IMR-90 (cell line): Measurements from ENCODE around the gene KRI1. TPM values are rescaled to one million over a fixed set of nuclear protein-coding genes. Genes with fewer than 3 reads are reported as not detected.

Source experiments
- ATAC-seq: fragments of 200-7000 bp; cut with Tn5 transposase; 2 replicates; pipeline ENCODE4 v1.9.1; 2020; ENCODE audit warnings: low read depth, mild to moderate bottlenecking, moderate library complexity
- BruUV-seq: library from RNA; stranded (reverse); fragments of 400-500 nt; replicated peaks from 2 replicates; lab custom pipeline; 2021; lab: Mats Ljungman, UMichigan
- CTCF ChIA-PET: fragments of 300-600 bp; formaldehyde crosslinking; extraction: SDS; loops from one replicate; lab custom pipeline; 2021; ENCODE audit warnings: antibody characterized with exemption; lab: Yijun Ruan, JAX
- POLR2A ChIA-PET: fragments of 300-600 bp; sonication (Branson Sonifier 250); formaldehyde crosslinking; loops from one replicate; lab custom pipeline; 2022; ENCODE audit warnings: antibody characterized with exemption; ENCODE audit not compliant: unreplicated experiment; lab: Charles Lee
- DNase-seq: peaks from one replicate; pipeline ENCODE4 v3.0.0; 2013
- H2AFZ ChIP-seq: replicated peaks from 2 replicates; pipeline ENCODE3; 2013; ENCODE audit warnings: low read length, mild to moderate bottlenecking; ENCODE audit not compliant: poor library complexity
- H2AK5ac ChIP-seq: 2 replicates; pipeline ENCODE4 v1.6.1; 2013; ENCODE audit warnings: low read depth, low read length, inconsistent platforms
- H2AK9ac ChIP-seq: replicated peaks from 2 replicates; pipeline ENCODE3; 2013; ENCODE audit warnings: mild to moderate bottlenecking, low read depth, low read length, moderate library complexity; ENCODE audit not compliant: poor library complexity
- H2BK120ac ChIP-seq: 2 replicates; pipeline ENCODE4 v1.6.1; 2013; ENCODE audit warnings: low read depth, low read length, inconsistent platforms
- H2BK15ac ChIP-seq: 3 replicates; pipeline ENCODE4 v1.6.1; 2013; ENCODE audit warnings: low read depth, low read length, inconsistent platforms
- H2BK20ac ChIP-seq: 2 replicates; pipeline ENCODE4 v1.6.1; 2013; ENCODE audit warnings: low read depth, mild to moderate bottlenecking, inconsistent platforms, low read length, moderate library complexity
- H2BK5ac ChIP-seq: 2 replicates; pipeline ENCODE4 v1.6.1; 2013; ENCODE audit warnings: mild to moderate bottlenecking, low read depth, low read length, inconsistent platforms; ENCODE audit not compliant: poor library complexity, severe bottlenecking
- H3K14ac ChIP-seq: replicated peaks from 2 replicates; pipeline ENCODE4 v1.6.1; 2013; ENCODE audit warnings: low read depth, low read length, inconsistent platforms
- H3K18ac ChIP-seq: 2 replicates; pipeline ENCODE4 v1.6.1; 2013; ENCODE audit warnings: low read depth, low read length, control low read depth
- H3K23ac ChIP-seq: 2 replicates; pipeline ENCODE4 v1.6.1; 2013; ENCODE audit warnings: low read depth, low read length, inconsistent platforms
- H3K27ac ChIP-seq: 2 replicates; pipeline ENCODE4 v1.5.1; 2013; ENCODE audit warnings: mild to moderate bottlenecking, control low read depth, low read length; ENCODE audit not compliant: insufficient read depth
- H3K27me3 ChIP-seq: 2 replicates; pipeline ENCODE4 v1.6.1; 2013; ENCODE audit warnings: low read length; ENCODE audit not compliant: control insufficient read depth, insufficient read depth
- H3K36me3 ChIP-seq: 2 replicates; pipeline ENCODE4 v1.6.1; 2013; ENCODE audit warnings: low read length, mixed read lengths; ENCODE audit not compliant: control insufficient read depth, insufficient read depth
- H3K4ac ChIP-seq: 2 replicates; pipeline ENCODE4 v1.6.1; 2013; ENCODE audit warnings: low read depth, low read length, inconsistent platforms
- H3K4me1 ChIP-seq: 2 replicates; pipeline ENCODE4 v1.6.1; 2013; ENCODE audit warnings: low read length, mixed read lengths; ENCODE audit not compliant: control insufficient read depth, insufficient read depth
- H3K4me2 ChIP-seq: 2 replicates; pipeline ENCODE4 v1.6.1; 2013; ENCODE audit warnings: low read depth, mild to moderate bottlenecking, control low read depth, low read length, moderate library complexity
- H3K4me3 ChIP-seq: 2 replicates; pipeline ENCODE4 v1.5.1; 2013; ENCODE audit warnings: low read depth, mild to moderate bottlenecking, control low read depth, low read length, moderate library complexity; ENCODE audit not compliant: insufficient read depth
- H3K56ac ChIP-seq: 2 replicates; pipeline ENCODE4 v1.6.1; 2013; ENCODE audit warnings: low read length, inconsistent platforms; ENCODE audit not compliant: insufficient read depth; ENCODE audit errors: extremely low read depth
- H3K79me1 ChIP-seq, 2 experiments: 2 replicates each; pipeline ENCODE4 v1.6.1; 2013; ENCODE audit warnings: low read length in 2 of 2, inconsistent platforms in 1 of 2, low read depth in 1 of 2
- H3K9ac ChIP-seq: 2 replicates; pipeline ENCODE4 v1.6.1; 2013; ENCODE audit warnings: low read depth, low read length, control low read depth
- H3K9me1 ChIP-seq: 2 replicates; pipeline ENCODE4 v1.6.1; 2013; ENCODE audit warnings: low read length, inconsistent platforms; ENCODE audit not compliant: insufficient read depth
- H3K9me3 ChIP-seq: 2 replicates; pipeline ENCODE4 v1.6.1; 2013; ENCODE audit warnings: low read length; ENCODE audit not compliant: control insufficient read depth, insufficient read depth
- H4K20me1 ChIP-seq: 2 replicates; pipeline ENCODE4 v1.6.1; 2013; ENCODE audit warnings: low read length, inconsistent platforms; ENCODE audit not compliant: insufficient read depth
- H4K5ac ChIP-seq: 2 replicates; pipeline ENCODE4 v1.6.1; 2013; ENCODE audit warnings: mild to moderate bottlenecking, low read depth, low read length, control low read depth
- H4K8ac ChIP-seq, 2 experiments: 2 replicates each; pipeline ENCODE4 v1.6.1; 2013; ENCODE audit warnings: low read depth in 2 of 2, low read length in 2 of 2, control low read depth in 1 of 2, inconsistent platforms in 1 of 2
- H4K91ac ChIP-seq: 2 replicates; pipeline ENCODE4 v1.6.1; 2013; ENCODE audit warnings: low read depth, low read length, inconsistent platforms; ENCODE audit not compliant: insufficient read depth
- FOS ChIP-seq: fragments of 150-350 bp; IDR thresholded peaks from 2 replicates; pipeline ENCODE4 v1.6.1; 2016; ENCODE audit warnings: low read depth, low read length
- MAFK ChIP-seq: IDR thresholded peaks from 2 replicates; pipeline ENCODE4 v1.6.1; 2012; ENCODE audit warnings: low read depth, low read length, improper control_type of control experiment
- NFE2L2 ChIP-seq: fragments of 150-350 bp; IDR thresholded peaks from 2 replicates; pipeline ENCODE4 v1.6.1; 2016; ENCODE audit warnings: low read depth, mild to moderate bottlenecking, low read length
- SMC3 ChIP-seq: fragments of 150-350 bp; IDR thresholded peaks from 2 replicates; pipeline ENCODE4 v1.6.1; 2016; ENCODE audit warnings: low read depth, mild to moderate bottlenecking, antibody characterized with exemption, low read length, moderate library complexity
- WGBS, 2 experiments: methylation state at CpG; one replicate each; pipeline versions ENCODE4 v1.1.5 to v1.1.7; 2013; ENCODE audit warnings: missing lambda C conversion rate in 2 of 2; ENCODE audit not compliant: insufficient read length in 1 of 2; ENCODE audit errors: extremely low coverage in 2 of 2; 5-methylcytosine and 5-hydroxymethylcytosine counted together
- dilution Hi-C: fragments of 300-500 bp; cut with HindIII; formaldehyde crosslinking; loops from one replicate; pipeline ENCODE4 v1.14.3; 2018; ENCODE audit warnings: low sequenced_read_pairs; ENCODE audit not compliant: unreplicated experiment
- in situ Hi-C: fragments of 300-500 bp; cut with MboI; formaldehyde crosslinking; loops from 3 replicates; pipeline ENCODE4 v1.14.3; 2019; ENCODE audit warnings: low sequenced_read_pairs, inconsistent platforms, mixed read lengths
- intact Hi-C: fragments of 100-400 bp; cut with micrococcal nuclease; formaldehyde crosslinking; loops from 2 replicates; pipeline ENCODE4 v1.10.0; 2022
- polyA plus RNA-seq, 3 experiments: library from polyadenylated mRNA; depleted of rRNA; stranded (reverse); fragments of >200 nt; gene quantifications; 2 replicates each; pipeline ENCODE4 v1.2.3, GENCODE V29; 2012; ENCODE audit warnings: low replicate concordance in 1 of 3
- total RNA-seq: library from RNA; depleted of rRNA; stranded (reverse); fragments of >200 nt; gene quantifications from 2 replicates; pipeline ENCODE4 v1.2.3, GENCODE V29; 2012

Gene KRI1
- total and polyA plus RNA-seq, 2 of the 4 experiments (the other 2 are of a cell fraction) = 5.7 to 13.3 TPM

DNA sequence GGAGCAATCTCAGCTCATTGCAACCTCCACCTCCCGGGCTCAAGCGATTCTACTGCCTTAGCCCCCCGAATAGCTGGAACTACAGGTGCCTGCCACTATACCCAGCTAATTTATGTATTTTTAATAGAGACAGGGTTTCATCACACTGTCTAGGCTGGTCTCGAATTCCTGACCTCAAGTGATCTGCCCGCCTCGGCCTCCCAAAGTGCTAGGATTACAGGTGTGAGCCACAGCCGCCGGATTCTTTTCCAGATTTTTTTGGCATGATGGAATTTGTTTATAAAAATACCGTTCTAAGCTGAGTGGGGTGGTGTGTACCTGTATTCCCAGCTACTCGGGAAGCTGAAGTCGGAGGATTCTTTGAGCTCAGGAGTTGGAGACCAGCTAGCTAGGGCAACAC, 28.1 kb downstream of the KRI1 start:
- Histone ChIP-seq H3K23ac (no peak overlapping the region), H3K4me3 (no peak overlapping the region), H4K5ac (no peak overlapping the region), H2BK5ac (no peak overlapping the region), H4K20me1 (no peaks in the 10 kb centered on the region), H2AK5ac (no peak overlapping the region), H4K91ac (no peak overlapping the region), H3K18ac (no peak overlapping the region), H3K4me1 (no peaks in the 10 kb centered on the region), H3K56ac (no peak overlapping the region), H3K9me1 (no peaks in the 10 kb centered on the region), H3K4ac (no peak overlapping the region), H3K14ac (no peak overlapping the region), H3K79me1 (no peaks in the 10 kb centered on the region), H3K4me2 (no peak overlapping the region), H2BK120ac (no peak overlapping the region), H2AFZ (no peak overlapping the region), H2BK20ac (no peak overlapping the region), H3K27ac (no peak overlapping the region), H2BK15ac (no peak overlapping the region), H3K27me3 (peaks cover 7% of the 10 kb centered on the region), H3K9ac (no peak overlapping the region), H3K9me3 (no peaks in the 10 kb centered on the region), H2AK9ac (no peak overlapping the region), H3K36me3 (no peaks in the 10 kb centered on the region), H4K8ac (no peak overlapping the region)
- no peak for TF ChIP-seq SMC3
- TF ChIP-seq MAFK = no peak
- no peak for TF ChIP-seq FOS
- TF ChIP-seq NFE2L2 = no peak
- intact Hi-C loops (no loop called here), dilution Hi-C loops (no loop called here), in situ Hi-C loops (no loop called here)
- POLR2A ChIA-PET = no interaction called here
- ATAC-seq (no peak), DNase-seq (no peak)
- 44% methylated on average over 3 of the region's 11 CpGs; no CpG with 5 or more reads in 1 of the 2 experiments for WGBS, 2 experiments
- CTCF ChIA-PET = no interaction called here
- no TSS peak for BruUV-seq
